ENCODE data around the gene RPL15. TPM values are rescaled to one million over a fixed set of nuclear protein-coding genes. Genes with fewer than 3 reads are reported as not detected.

The RPL15 gene
- total and polyA plus RNA-seq, 2 donors (not counting 1 experiment from before 2014, with no cell fraction given), result 2,177 to 5,195 TPM

- intact Hi-C loops (cut with micrococcal nuclease), result loop anchor here (5.0 kb wide), 2 partner anchors 121 to 1719 kb away; no protein-coding TSS in a partner anchor
- CTCF ChIA-PET, result no interaction called here
- Histone ChIP-seq H3K4me2 (replicated peaks; ENCODE audit: low read depth, low read length, poor library complexity, severe bottlenecking) (no peak overlapping the region), H3K79me2 (ENCODE audit: control insufficient read depth, insufficient read depth, low read length) (peaks cover 74% of the 10 kb centered on the region), H2AFZ (ENCODE audit: insufficient read depth, low read depth, low read length, poor library complexity, severe bottlenecking) (no peak overlapping the region), H3K4me1 (ENCODE audit: control insufficient read depth in 2 of 2, insufficient read depth in 2 of 2, low read length in 2 of 2) (peaks cover 53 to 58% of the 10 kb centered on the region in 2 donors), H3K27ac (ENCODE audit: low read length in 2 of 2) (no peak overlapping the region), H3K27me3 (replicated peaks in 1 of 4; ENCODE audit: control extremely low read depth in 1 of 4, control insufficient read depth in 3 of 4, insufficient read depth in 4 of 4, low read length in 3 of 4) (no peaks in the 10 kb centered on the region), H3K4me3 (ENCODE audit: control extremely low read depth in 1 of 5, extremely low read depth in 1 of 5, insufficient read depth in 1 of 5, low read depth in 2 of 5, low read length in 4 of 5) (no peak overlapping the region), H3K9me3 (ENCODE audit: control extremely low read depth in 1 of 3, control insufficient read depth in 2 of 3, insufficient read depth in 1 of 3, low read length in 2 of 3) (peaks cover 0 to 5% (median 2%) of the 10 kb centered on the region in 3 donors), H3K9ac (ENCODE audit: low read length) (no peak overlapping the region), H3K36me3 (replicated peaks in 1 of 2; ENCODE audit: control extremely low read depth in 1 of 2, control insufficient read depth in 1 of 2, extremely low read depth in 1 of 2, insufficient read depth in 2 of 2, low read length in 1 of 2) (no peaks in the 10 kb centered on the region), H4K20me1 (ENCODE audit: control insufficient read depth, insufficient read depth, low read length, poor library complexity, severe bottlenecking) (peaks cover 69% of the 10 kb centered on the region)
- no peak overlapping the region for H3K27ac Mint-ChIP-seq
- DNase-seq (no peak), ATAC-seq (ENCODE audit: low read depth) (no peak)
- WGBS (ENCODE audit: insufficient coverage), result 100% methylated on average over 1 of the region's 2 CpGs
- no peak for TF ChIP-seq EZH2 (IDR thresholded peaks at IDR 0.05; ENCODE audit: borderline replicate concordance, insufficient read depth, low read depth, low read length, poor library complexity, severe bottlenecking)
- TF ChIP-seq CTCF (IDR thresholded peaks at IDR 0.05), result no peak
- H3K4me1 Mint-ChIP-seq, result peaks cover 71% of the 10 kb centered on the region
- no peak overlapping the region for H3K4me3 Mint-ChIP-seq
- H3K9me3 Mint-ChIP-seq (ENCODE audit: insufficient read depth), result peaks cover 3% of the 10 kb centered on the region
- no peaks in the 10 kb centered on the region for H3K27me3 Mint-ChIP-seq
- POLR2A ChIA-PET, result interaction anchor here (0.6 kb wide), 1 partner anchor 21 kb away, joined by 3 read pairs; no protein-coding TSS in a partner anchor
Observed at GRCh38 chr3:23948761-23949160, 31.8 kb downstream of the RPL15 start.

GRCh38 chr3:23949784-23950183 is 32.9 kb downstream of the RPL15 start:
- no peak overlapping the region for H2AFZ ChIP-seq (ENCODE audit: insufficient read depth, low read depth, low read length, poor library complexity, severe bottlenecking)
- Mint-ChIP-seq H3K9me3 (ENCODE audit: insufficient read depth) (peaks cover 3% of the 10 kb centered on the region), H3K27me3 (no peaks in the 10 kb centered on the region), H3K4me1 (peaks cover 71% of the 10 kb centered on the region), H3K4me3 (peak overlapping the region; percentile 70), H3K27ac (peak overlapping the region; percentile 52)
- H3K27me3 ChIP-seq (replicated peaks in 1 of 4; ENCODE audit: control extremely low read depth in 1 of 4, control insufficient read depth in 3 of 4, insufficient read depth in 4 of 4, low read length in 3 of 4), result no peaks in the 10 kb centered on the region
- H3K79me2 ChIP-seq (ENCODE audit: control insufficient read depth, insufficient read depth, low read length), result peaks cover 84% of the 10 kb centered on the region
- CTCF ChIA-PET, result interaction anchor here (1.1 kb wide), 1 partner anchor 22 kb away, joined by 4 read pairs; no protein-coding TSS in a partner anchor
- peak overlapping the region; percentile 36 to 54 for H3K27ac ChIP-seq (ENCODE audit: low read length in 2 of 2)
- TF ChIP-seq EZH2 (IDR thresholded peaks at IDR 0.05; ENCODE audit: borderline replicate concordance, insufficient read depth, low read depth, low read length, poor library complexity, severe bottlenecking), result no peak
- TF ChIP-seq CTCF (IDR thresholded peaks at IDR 0.05), result no peak
- peak overlapping the region; percentile 42 for H3K9ac ChIP-seq (ENCODE audit: low read length)
- H4K20me1 ChIP-seq (ENCODE audit: control insufficient read depth, insufficient read depth, low read length, poor library complexity, severe bottlenecking), result peaks cover 79% of the 10 kb centered on the region
- H3K4me3 ChIP-seq (ENCODE audit: control extremely low read depth in 1 of 5, extremely low read depth in 1 of 5, insufficient read depth in 1 of 5, low read depth in 2 of 5, low read length in 4 of 5), result peak overlapping the region in 3 of 5 experiments; percentile 5 to 41 (median 9)
- H3K9me3 ChIP-seq (ENCODE audit: control extremely low read depth in 1 of 3, control insufficient read depth in 2 of 3, insufficient read depth in 1 of 3, low read length in 2 of 3), result peaks cover 0 to 5% (median 2%) of the 10 kb centered on the region in 3 donors
- H3K36me3 ChIP-seq (replicated peaks in 1 of 2; ENCODE audit: control extremely low read depth in 1 of 2, control insufficient read depth in 1 of 2, extremely low read depth in 1 of 2, insufficient read depth in 2 of 2, low read length in 1 of 2), result peaks cover 0 to 4% of the 10 kb centered on the region in 2 experiments
- H3K4me2 ChIP-seq (replicated peaks; ENCODE audit: low read depth, low read length, poor library complexity, severe bottlenecking), result peak overlapping the region; percentile 66
- no peak for DNase-seq
- ATAC-seq (ENCODE audit: low read depth), result no peak
- POLR2A ChIA-PET, result interaction anchor here (2.2 kb wide), 1 partner anchor 33 kb away, joined by 17 read pairs; the partner anchor contains the start of genes NKIRAS1 and RPL15
- peaks cover 55 to 57% of the 10 kb centered on the region in 2 donors for H3K4me1 ChIP-seq (ENCODE audit: control insufficient read depth in 2 of 2, insufficient read depth in 2 of 2, low read length in 2 of 2)
- intact Hi-C loops (cut with micrococcal nuclease), result loop anchor here (5.0 to 10.0 kb wide), 3 partner anchors 122 to 1835 kb away; partner anchors contain the start of gene NGLY1
